Fibroblast of lung (primary cell): Measurements from ENCODE around the gene CALM3. TPM values are rescaled to one million over a fixed set of nuclear protein-coding genes. Genes with fewer than 3 reads are reported as not detected.

Experiments
- DNase-seq, 2 donors: peaks; one replicate each; pipeline versions ENCODE4 v3.0.0 to v3.0.0-alpha.2; 2010; ENCODE audit warnings: low read depth in 2 of 2
- H2AFZ ChIP-seq: 2 replicates; pipeline ENCODE4 v1.5.1; 2012; ENCODE audit warnings: low read length, control low read depth, inconsistent platforms
- H3K27ac ChIP-seq: 2 replicates; pipeline ENCODE4 v1.5.1; 2011; ENCODE audit warnings: low read length, control low read depth; ENCODE audit not compliant: insufficient read depth
- H3K27me3 ChIP-seq: 2 replicates; pipeline ENCODE4 v1.5.1; 2011; ENCODE audit warnings: mild to moderate bottlenecking, low read length; ENCODE audit not compliant: control insufficient read depth, insufficient read depth
- H3K36me3 ChIP-seq: 2 replicates; pipeline ENCODE4 v1.5.1; 2011; ENCODE audit warnings: low read length; ENCODE audit not compliant: control insufficient read depth, insufficient read depth
- H3K4me1 ChIP-seq: 2 replicates; pipeline ENCODE4 v1.5.1; 2011; ENCODE audit warnings: low read length; ENCODE audit not compliant: control insufficient read depth, insufficient read depth; ENCODE audit errors: extremely low read depth
- H3K4me2 ChIP-seq: 2 replicates; pipeline ENCODE4 v1.5.1; 2011; ENCODE audit warnings: low read length, control low read depth; ENCODE audit not compliant: insufficient read depth; ENCODE audit errors: extremely low read depth
- H3K4me3 ChIP-seq, 4 experiments: fragments of 200-600 bp in 1 of 4; sonication (generic) in 1 of 4; replicated peaks in 1 of 4; 2 replicates each; pipeline ENCODE4 v1.5.1; 2011 to 2016; ENCODE audit warnings: low read length in 4 of 4, low read depth in 3 of 4, mild to moderate bottlenecking in 3 of 4, control low read depth in 2 of 4, inconsistent platforms in 1 of 4, mixed read lengths in 1 of 4; ENCODE audit not compliant: insufficient read depth in 1 of 4; ENCODE audit errors: control extremely low read depth in 1 of 4
- H3K79me2 ChIP-seq: 2 replicates; pipeline ENCODE4 v1.5.1; 2012; ENCODE audit warnings: mild to moderate bottlenecking, low read length, inconsistent platforms; ENCODE audit not compliant: control insufficient read depth, insufficient read depth
- H3K9ac ChIP-seq: 2 replicates; pipeline ENCODE4 v1.5.1; 2011; ENCODE audit warnings: mild to moderate bottlenecking, low read length, control low read depth; ENCODE audit not compliant: insufficient read depth
- H3K9me3 ChIP-seq: 2 replicates; pipeline ENCODE4 v1.5.1; 2012; ENCODE audit warnings: low read depth, low read length; ENCODE audit not compliant: control insufficient read depth, insufficient read depth
- H4K20me1 ChIP-seq: 2 replicates; pipeline ENCODE4 v1.5.1; 2011; ENCODE audit warnings: low read length; ENCODE audit not compliant: control insufficient read depth, insufficient read depth; ENCODE audit errors: extremely low read depth
- CTCF ChIP-seq, 2 donors: IDR thresholded peaks in 1 of 2; conservative IDR thresholded peaks in 1 of 2; 1 replicate in 1 of 2; 2 replicates in 1 of 2; pipeline ENCODE4 v1.5.1; 2011 to 2012; ENCODE audit warnings: low read length in 2 of 2, control low read depth in 1 of 2, inconsistent platforms in 1 of 2, low read depth in 1 of 2, mild to moderate bottlenecking in 1 of 2
- EZH2 ChIP-seq: IDR thresholded peaks from 2 replicates; pipeline ENCODE4 v1.5.1; 2012; ENCODE audit warnings: low read length, control low read depth, mild to moderate bottlenecking; ENCODE audit errors: missing control alignments
- polyA plus RNA-seq, 2 donors: library from polyadenylated mRNA; depleted of rRNA in 1 of 2; stranded (reverse) in 1 of 2; unstranded in 1 of 2; fragments of >200 nt; gene quantifications; 2 replicates each; pipeline ENCODE4 v1.2.1, GENCODE V29; 2011 to 2012; ENCODE audit warnings: missing spikeins in 1 of 2
- total RNA-seq: library from RNA; depleted of rRNA; stranded (reverse); fragments of >200 nt; gene quantifications from 2 replicates; pipeline ENCODE4 v1.2.1, GENCODE V29; 2014

The CALM3 gene
- total and polyA plus RNA-seq, 2 donors (not counting 1 experiment from before 2014, with no cell fraction given), result 160 to 901 TPM

GRCh38 chr19:46629546-46630025 lies 28.5 kb downstream of the CALM3 start:
- Histone ChIP-seq H3K79me2 (no peaks in the 10 kb centered on the region), H3K9me3 (no peaks in the 10 kb centered on the region), H3K4me1 (peaks cover 24% of the 10 kb centered on the region), H4K20me1 (no peaks in the 10 kb centered on the region), H3K4me3 (no peak overlapping the region), H3K27me3 (no peaks in the 10 kb centered on the region), H3K27ac (no peak overlapping the region), H3K4me2 (no peak overlapping the region), H2AFZ (no peak overlapping the region), H3K36me3 (no peaks in the 10 kb centered on the region), H3K9ac (no peak overlapping the region)
- DNase-seq, result peak in 1 of 2 donors; percentile 14
- TF ChIP-seq EZH2, result no peak
- no peak for TF ChIP-seq CTCF (conservative IDR thresholded peaks at IDR 0.05 in 1 of 2, IDR thresholded peaks at IDR 0.05 in 1 of 2; ENCODE audit: low read depth in 1 of 2, low read length in 2 of 2)

- H4K20me1 ChIP-seq, result no peaks in the 10 kb centered on the region
- no peak overlapping the region for H3K27ac ChIP-seq
- no peaks in the 10 kb centered on the region for H3K27me3 ChIP-seq
- no peak overlapping the region for H3K4me3 ChIP-seq
- H2AFZ ChIP-seq, result no peak overlapping the region
- H3K4me2 ChIP-seq, result no peak overlapping the region
- TF ChIP-seq EZH2 (no peak), CTCF (conservative IDR thresholded peaks at IDR 0.05 in 1 of 2, IDR thresholded peaks at IDR 0.05 in 1 of 2; ENCODE audit: low read depth in 1 of 2, low read length in 2 of 2) (no peak)
- H3K4me1 ChIP-seq, result peaks cover 16% of the 10 kb centered on the region
- no peaks in the 10 kb centered on the region for H3K79me2 ChIP-seq
- DNase-seq, result no peak
- H3K36me3 ChIP-seq, result no peaks in the 10 kb centered on the region
- no peaks in the 10 kb centered on the region for H3K9me3 ChIP-seq
- H3K9ac ChIP-seq, result no peak overlapping the region
Measured at GRCh38 chr19:46630586-46631205, 29.6 kb downstream of the CALM3 start.

- peak in 1 of 2 donors; percentile 29 for DNase-seq
- Histone ChIP-seq H3K4me1 (peaks cover 13% of the 10 kb centered on the region), H3K27ac (no peak overlapping the region), H3K79me2 (no peaks in the 10 kb centered on the region), H3K27me3 (no peaks in the 10 kb centered on the region), H3K4me2 (no peak overlapping the region), H3K9ac (no peak overlapping the region), H4K20me1 (no peaks in the 10 kb centered on the region), H3K36me3 (no peaks in the 10 kb centered on the region), H2AFZ (no peak overlapping the region), H3K4me3 (no peak overlapping the region), H3K9me3 (no peaks in the 10 kb centered on the region)
- TF ChIP-seq CTCF (conservative IDR thresholded peaks at IDR 0.05 in 1 of 2, IDR thresholded peaks at IDR 0.05 in 1 of 2; ENCODE audit: low read depth in 1 of 2, low read length in 2 of 2), result no peak
- no peak for TF ChIP-seq EZH2
Measured at GRCh38 chr19:46631481-46631880, 30.4 kb downstream of the CALM3 start.
